Muscle of back (tissue), 13 donors: ENCODE measurements around the gene ZNF787. TPM values are rescaled to one million over a fixed set of nuclear protein-coding genes. Genes with fewer than 3 reads are reported as not detected.
"Not testable (repeated sequence)": the region's sequence is repeated elsewhere in the genome, so short reads cannot be mapped to it uniquely, and the experiment has no call there.

Source experiments
- DNase-seq, 3 donors: peaks; one replicate each; pipeline versions ENCODE4 v3.0.0 to v3.0.0-alpha.2; 2013
- long read RNA-seq, 9 donors: transcript quantifications; one replicate each; lab custom pipeline, GENCODE V29; 2026
- polyA plus RNA-seq, 10 donors: library from polyadenylated mRNA; unstranded; fragments of 120-200 nt; gene quantifications; one replicate each; pipeline ENCODE4 v1.2.1, GENCODE V29; 2013; ENCODE audit not compliant: insufficient read length in 10 of 10

Gene ZNF787
- 10 to 100 TPM; 16.0 to 27.3 (median 18.9) TPM for polyA plus RNA-seq
- long read RNA-seq, donor 1, transcript ZNF787-203 (3 exons, 1,925 nt), result major isoform, 16 of 25 reads
- long read RNA-seq, donor 1, partial matches to known transcripts, result 7 of 25 reads
- long read RNA-seq, donor 1, other reads (novel, unspliced or antisense), result 0 of 25 reads
- long read RNA-seq, donor 2, transcript ZNF787-203 (3 exons, 1,925 nt), result major isoform, 5 of 5 reads
- long read RNA-seq, donor 2, partial matches to known transcripts, result 0 of 5 reads
- long read RNA-seq, donor 2, other reads (novel, unspliced or antisense), result 0 of 5 reads
- long read RNA-seq, donor 3, partial matches to known transcripts, result 0 of 1 reads
- long read RNA-seq, donor 3, other reads (novel, unspliced or antisense), result 0 of 1 reads
- long read RNA-seq, donor 4, transcript ZNF787-203 (3 exons, 1,925 nt), result major isoform, 6 of 11 reads
- long read RNA-seq, donor 4, partial matches to known transcripts, result 5 of 11 reads
- long read RNA-seq, donor 4, other reads (novel, unspliced or antisense), result 0 of 11 reads
- long read RNA-seq, donor 5, transcript ZNF787-203 (3 exons, 1,925 nt), result major isoform, 13 of 13 reads
- long read RNA-seq, donor 5, partial matches to known transcripts, result 0 of 13 reads
- long read RNA-seq, donor 5, other reads (novel, unspliced or antisense), result 0 of 13 reads
- long read RNA-seq, donor 6, transcript ZNF787-203 (3 exons, 1,925 nt), result major isoform, 8 of 9 reads
- long read RNA-seq, donor 6, partial matches to known transcripts, result 0 of 9 reads
- long read RNA-seq, donor 6, other reads (novel, unspliced or antisense), result 0 of 9 reads
- long read RNA-seq, donor 7, transcript ZNF787-203 (3 exons, 1,925 nt), result major isoform, 7 of 7 reads
- long read RNA-seq, donor 7, partial matches to known transcripts, result 0 of 7 reads
- long read RNA-seq, donor 7, other reads (novel, unspliced or antisense), result 0 of 7 reads
- long read RNA-seq, donor 8, transcript ZNF787-203 (3 exons, 1,925 nt), result major isoform, 7 of 9 reads
- long read RNA-seq, donor 8, partial matches to known transcripts, result 0 of 9 reads
- long read RNA-seq, donor 8, other reads (novel, unspliced or antisense), result 0 of 9 reads
- long read RNA-seq, donor 9, partial matches to known transcripts, result 0 of 3 reads
- long read RNA-seq, donor 9, other reads (novel, unspliced or antisense), result 0 of 3 reads

DNA sequence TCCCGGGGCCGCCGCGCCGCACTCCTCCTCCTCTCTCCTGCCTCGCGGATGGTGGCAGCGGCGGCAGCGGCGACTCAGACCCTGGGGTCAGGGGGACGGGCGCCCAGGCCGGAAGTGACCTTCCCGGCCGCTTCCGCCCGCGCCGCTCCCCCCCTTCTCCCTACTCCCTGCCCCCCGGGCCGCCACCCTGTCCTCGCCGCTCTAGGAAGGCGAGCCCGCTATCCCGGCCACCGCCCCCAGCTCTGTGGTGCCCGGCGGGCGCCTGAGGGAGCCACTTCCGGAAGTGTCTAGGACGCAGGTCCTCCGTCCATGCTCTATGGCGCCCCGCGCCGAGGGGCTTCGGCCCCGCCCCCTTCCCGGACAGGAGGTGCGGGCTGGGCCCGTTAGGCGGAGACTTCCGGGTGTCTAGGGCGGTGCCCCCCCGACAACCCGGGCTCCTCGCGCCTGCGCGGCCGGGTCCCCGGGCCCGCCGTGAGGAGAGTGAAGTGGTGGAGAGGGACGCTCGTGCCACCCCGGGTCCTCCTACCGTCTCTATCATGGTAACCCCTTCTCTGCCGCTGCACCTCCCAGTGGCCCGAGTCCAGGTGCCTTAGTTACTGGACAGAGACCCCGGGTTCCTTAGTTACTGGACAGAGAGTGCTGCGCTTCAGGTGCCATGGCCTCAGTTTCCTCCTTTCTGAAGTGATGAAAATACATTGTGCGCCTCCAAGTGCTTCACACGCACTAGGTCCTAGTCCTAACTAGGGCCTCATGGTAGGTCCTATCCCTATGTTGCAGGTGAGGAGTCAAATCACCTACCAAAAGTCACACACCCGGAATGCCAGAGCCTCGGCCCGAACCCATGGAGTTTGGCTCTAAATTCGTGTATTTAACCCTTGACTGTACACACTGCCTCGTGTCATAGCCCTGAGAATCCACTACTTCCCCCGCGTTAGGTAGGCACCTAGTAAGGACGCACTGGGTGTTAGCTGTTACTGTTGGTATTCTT, at the start of gene ZNF787:
ZNF787 (minus strand) TSS at position 116 of the 988 bp plus-strand sequence. CDS start 18,078 bp downstream, outside the sequence.
- DNase-seq, result peak; percentile 98 to 99 (median 99)

GRCh38 chr19:56170261-56170660, 49.2 kb upstream of the ZNF787 start:
- DNase-seq, result no peak

DNA sequence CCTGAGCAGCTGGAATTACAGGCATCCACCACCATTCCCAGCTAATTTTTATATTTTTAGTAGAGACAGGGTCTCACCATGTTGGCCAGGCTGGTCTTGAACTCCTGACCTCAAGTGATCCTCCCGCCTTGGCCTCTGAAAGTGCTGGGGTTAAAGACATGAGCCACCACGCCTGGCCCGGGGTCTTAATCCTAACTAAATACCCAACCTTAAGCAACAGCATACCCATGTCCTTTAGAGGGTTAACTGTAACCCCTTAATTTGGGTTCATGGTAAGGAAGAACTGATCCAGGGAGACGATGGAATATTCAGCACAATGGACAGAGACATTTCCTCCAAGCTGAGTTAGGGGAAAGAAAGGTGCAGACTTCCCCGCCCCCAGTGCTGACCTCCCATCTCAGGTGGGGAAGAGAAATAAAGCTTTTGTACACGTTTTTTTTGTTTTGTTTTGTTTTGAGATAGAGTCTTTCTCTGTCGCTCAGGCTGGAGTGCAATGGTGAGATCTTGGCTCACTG, 46.0 kb upstream of the ZNF787 start:
- DNase-seq, result no peak

DNA sequence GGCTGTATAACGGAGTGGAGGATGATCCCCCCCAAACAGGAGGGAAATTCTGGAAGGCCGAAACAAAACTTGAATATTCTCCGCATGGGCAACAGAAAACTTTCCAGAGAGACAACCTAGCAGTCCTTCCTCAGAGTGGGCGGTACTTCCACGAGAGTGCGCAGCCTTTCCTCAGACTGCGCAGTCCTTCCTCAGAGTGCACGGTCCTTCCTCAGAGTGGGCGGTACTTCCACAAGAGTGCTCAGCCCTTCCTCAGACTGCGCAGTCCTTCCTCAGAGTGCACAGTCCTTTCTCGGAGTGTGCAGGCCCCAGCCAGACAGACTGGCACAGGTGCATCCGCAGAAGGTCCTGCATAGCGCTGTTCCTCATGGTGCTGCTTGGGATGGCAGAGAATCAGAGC, 42.0 kb upstream of the ZNF787 start:
- no peak for DNase-seq

GRCh38 chr19:56162258-56162657, 41.2 kb upstream of the ZNF787 start:
- DNase-seq, result no peak

- no peak for DNase-seq
Measured at GRCh38 chr19:56161534-56161933, 40.4 kb upstream of the ZNF787 start.

DNA sequence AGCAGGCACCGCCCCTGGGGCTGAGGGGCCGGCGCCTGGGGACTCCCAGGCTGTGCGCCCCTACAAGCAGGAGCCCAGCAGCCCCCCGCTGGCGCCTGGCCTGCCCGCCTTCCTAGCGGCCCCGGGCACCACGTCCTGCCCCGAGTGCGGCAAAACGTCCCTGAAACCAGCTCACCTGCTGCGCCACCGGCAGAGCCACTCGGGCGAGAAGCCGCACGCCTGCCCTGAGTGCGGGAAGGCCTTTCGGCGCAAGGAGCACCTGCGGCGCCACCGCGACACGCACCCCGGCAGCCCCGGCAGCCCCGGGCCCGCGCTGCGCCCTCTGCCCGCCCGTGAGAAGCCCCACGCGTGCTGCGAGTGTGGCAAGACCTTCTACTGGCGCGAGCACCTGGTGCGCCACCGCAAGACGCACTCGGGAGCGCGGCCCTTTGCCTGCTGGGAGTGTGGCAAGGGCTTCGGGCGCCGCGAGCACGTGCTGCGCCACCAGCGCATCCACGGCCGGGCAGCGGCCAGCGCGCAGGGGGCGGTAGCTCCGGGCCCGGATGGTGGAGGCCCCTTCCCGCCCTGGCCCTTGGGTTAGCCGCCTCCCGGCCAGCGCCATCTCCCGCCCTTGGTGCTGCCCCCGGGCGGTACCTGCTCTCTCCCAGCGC, 38.7 kb upstream of the ZNF787 start:
- DNase-seq, result no peak

GRCh38 chr19:56159009-56159559, 38.0 kb upstream of the ZNF787 start:
- no peak for DNase-seq

- DNase-seq, result no peak
Measured at GRCh38 chr19:56158170-56158757, 37.2 kb upstream of the ZNF787 start.

DNA sequence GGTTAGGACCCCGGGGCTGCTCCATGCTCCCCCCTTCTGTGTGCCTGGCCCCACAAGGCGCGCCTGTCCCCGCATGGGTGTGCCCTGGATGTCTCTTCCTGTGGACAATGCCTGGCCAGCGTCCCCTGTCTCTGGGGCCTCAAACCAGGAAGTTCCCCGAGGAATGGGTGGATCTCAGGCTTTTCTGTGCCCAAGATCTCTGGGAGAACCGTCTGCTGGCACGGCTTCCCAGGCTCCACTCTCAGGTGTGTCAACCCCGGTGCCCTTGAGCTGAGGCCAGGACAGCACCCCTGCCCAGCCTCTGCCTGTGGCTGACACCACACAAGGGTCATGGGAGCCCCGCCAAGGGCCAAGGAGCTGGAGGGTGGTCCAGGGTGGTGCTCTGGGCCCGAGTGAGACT, 35.7 kb upstream of the ZNF787 start:
- no peak for DNase-seq

GRCh38 chr19:56155124-56155687, 34.1 kb upstream of the ZNF787 start:
- no peak for DNase-seq

DNA sequence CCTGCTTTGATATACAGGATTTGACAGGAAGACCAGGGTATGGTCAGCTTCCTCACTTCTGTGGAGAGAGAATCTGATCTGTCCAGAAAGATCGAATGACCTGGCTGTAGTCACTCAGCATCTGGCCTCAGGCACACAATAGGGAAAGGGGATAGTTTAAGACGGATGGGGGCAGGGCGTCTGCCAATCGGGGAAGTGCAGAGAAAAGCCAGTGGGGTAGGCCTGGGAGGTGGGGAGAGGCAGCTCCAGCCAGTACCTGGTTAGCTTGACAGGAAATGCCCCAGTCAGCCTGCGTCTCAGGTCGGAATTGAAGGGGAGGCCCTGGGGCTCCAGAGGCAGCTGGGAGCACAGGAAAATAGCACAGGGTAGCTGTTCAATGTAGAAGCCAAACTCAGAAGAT, 32.4 kb upstream of the ZNF787 start:
- DNase-seq, result no peak

DNA sequence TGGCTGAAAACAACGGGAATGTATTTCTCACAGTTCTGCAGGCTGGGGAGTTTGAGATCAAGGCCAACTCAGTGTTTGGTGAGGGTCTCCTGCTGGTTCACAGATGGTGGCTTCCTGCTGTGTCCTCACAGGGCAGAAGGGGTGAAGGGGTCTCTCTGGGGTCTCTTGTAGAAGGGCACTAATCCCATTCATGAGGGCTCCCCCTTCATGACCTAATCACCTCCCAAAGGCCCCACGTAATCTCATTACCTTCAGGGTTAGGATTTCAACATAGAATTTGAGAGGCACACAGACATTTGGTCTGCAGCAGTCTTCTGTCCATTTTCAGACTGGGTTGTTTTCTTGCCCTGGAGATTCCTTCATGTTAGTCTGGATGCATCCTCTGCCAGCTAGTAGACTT, 31.5 kb upstream of the ZNF787 start:
- DNase-seq, result no peak

GRCh38 chr19:56150358-56150757, 29.3 kb upstream of the ZNF787 start:
- no peak for DNase-seq

DNA sequence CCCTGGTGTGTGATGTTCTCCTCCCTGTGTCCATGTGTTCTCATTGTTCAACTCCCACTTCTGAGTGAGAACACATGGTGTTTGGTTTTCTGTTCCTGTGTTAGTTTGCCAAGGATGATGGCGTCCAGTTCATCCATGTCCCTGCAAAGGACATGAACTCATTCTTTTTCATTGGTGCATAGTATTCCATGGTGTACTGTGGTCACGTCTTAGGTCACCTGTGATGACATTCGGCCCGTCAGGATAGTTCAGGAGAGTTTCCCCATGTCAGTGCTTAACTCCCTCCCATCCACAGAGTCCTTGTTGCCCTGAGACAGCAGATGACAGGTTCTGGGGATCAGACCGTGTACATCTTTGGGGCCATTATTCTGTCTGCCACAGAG, 28.6 kb upstream of the ZNF787 start:
- DNase-seq, result no peak

GRCh38 chr19:56148955-56149655, 28.0 kb upstream of the ZNF787 start:
- DNase-seq, result not testable (repeated sequence)

DNA sequence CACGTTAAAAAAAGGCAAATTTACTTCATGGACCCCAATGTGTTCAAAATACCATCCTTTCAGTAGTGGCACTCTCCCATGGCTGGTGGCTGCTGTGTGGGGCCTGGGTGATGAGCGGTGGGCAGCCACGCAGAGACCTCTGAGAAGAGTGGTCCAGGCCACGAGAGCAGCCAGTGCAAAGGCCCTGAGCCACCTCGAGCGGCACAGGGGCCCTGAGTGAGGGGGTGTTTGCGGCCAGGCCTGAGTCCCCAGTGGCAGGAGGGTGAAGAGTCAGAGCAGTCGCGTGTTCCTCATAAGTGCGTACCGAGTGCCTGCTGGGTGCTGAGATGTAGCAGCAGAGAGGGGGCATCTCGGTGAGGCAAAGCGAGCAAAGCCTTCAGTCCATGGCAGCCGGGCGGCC, 27.0 kb upstream of the ZNF787 start:
- DNase-seq, result no peak

GRCh38 chr19:56147307-56147706, 26.2 kb upstream of the ZNF787 start:
- DNase-seq, result peak in 1 of 3 donors; percentile 39
